Spleen (tissue), 7 donors: ENCODE results near the gene RAB30.

Source experiments
- POLR2A ChIP-seq, 3 donors: fragments of 450-650 bp; IDR thresholded peaks; one replicate each; pipeline ENCODE4 v1.5.1; 2017; ENCODE audit warnings: antibody characterized with exemption in 3 of 3, mild to moderate bottlenecking in 1 of 3
- POLR2AphosphoS5 ChIP-seq, 3 donors: sonication (generic); formaldehyde crosslinking; IDR thresholded peaks; one replicate each; pipeline ENCODE4 v1.5.1; 2017; ENCODE audit warnings: antibody characterized with exemption in 3 of 3
- TF ChIP-seq, protein P1 (sequence below), 11 experiments: fragments of 200-600 bp in 7 of 11; fragments of 450-650 bp in 4 of 11; sonication (generic) in 4 of 11; IDR thresholded peaks in 8 of 11; conservative IDR thresholded peaks in 3 of 11; 1 replicate in 7 of 11; 2 replicates in 4 of 11; pipeline versions ENCODE4 v1.4.0 to v1.8.0; 2016 to 2021; ENCODE audit warnings: antibody characterized with exemption in 11 of 11, inconsistent platforms in 4 of 11, mild to moderate bottlenecking in 1 of 11
- donor health status: DM: no; HTN: no; CAD: no; lungs with moderate emphysema.
- donor health status: DM: no; HTN: no; CAD: no.
- donor health status: DM: no; HTN: no; CAD: no.

DNA sequence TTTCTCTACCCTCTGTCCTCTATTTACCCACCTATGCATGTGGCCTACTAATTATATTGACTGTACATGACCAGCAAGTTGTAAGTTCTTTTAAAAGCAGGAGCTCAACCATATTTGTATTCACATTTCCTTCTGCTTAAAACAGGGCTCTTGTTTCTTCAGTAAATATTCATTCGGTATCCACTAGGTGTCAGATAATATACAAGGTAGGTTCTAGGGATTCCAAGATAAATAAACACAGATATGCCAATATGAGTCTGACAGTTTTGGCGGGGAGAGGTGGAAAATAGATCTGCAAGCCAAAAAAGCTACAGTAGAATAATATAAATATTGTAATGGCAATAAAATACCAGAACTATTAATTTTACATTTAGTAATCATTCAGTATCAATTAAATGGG is 15.3 kb upstream of the RAB30 start:
- TF ChIP-seq, protein P1, sequence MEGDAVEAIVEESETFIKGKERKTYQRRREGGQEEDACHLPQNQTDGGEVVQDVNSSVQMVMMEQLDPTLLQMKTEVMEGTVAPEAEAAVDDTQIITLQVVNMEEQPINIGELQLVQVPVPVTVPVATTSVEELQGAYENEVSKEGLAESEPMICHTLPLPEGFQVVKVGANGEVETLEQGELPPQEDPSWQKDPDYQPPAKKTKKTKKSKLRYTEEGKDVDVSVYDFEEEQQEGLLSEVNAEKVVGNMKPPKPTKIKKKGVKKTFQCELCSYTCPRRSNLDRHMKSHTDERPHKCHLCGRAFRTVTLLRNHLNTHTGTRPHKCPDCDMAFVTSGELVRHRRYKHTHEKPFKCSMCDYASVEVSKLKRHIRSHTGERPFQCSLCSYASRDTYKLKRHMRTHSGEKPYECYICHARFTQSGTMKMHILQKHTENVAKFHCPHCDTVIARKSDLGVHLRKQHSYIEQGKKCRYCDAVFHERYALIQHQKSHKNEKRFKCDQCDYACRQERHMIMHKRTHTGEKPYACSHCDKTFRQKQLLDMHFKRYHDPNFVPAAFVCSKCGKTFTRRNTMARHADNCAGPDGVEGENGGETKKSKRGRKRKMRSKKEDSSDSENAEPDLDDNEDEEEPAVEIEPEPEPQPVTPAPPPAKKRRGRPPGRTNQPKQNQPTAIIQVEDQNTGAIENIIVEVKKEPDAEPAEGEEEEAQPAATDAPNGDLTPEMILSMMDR (IDR thresholded peaks at IDR 0.05 in 8 of 11, conservative IDR thresholded peaks at IDR 0.05 in 3 of 11): peak in 1 of 11 experiments; percentile 13
- TF ChIP-seq POLR2AphosphoS5 (IDR thresholded peaks at IDR 0.05): no peak
- TF ChIP-seq POLR2A (IDR thresholded peaks at IDR 0.05): no peak
